Measurements from ENCODE around the gene PRUNE2. TPM values are rescaled to one million over a fixed set of nuclear protein-coding genes. Genes with fewer than 3 reads are reported as not detected.

The PRUNE2 gene
- total RNA-seq, 1 donor from 2014 or later, result 4.3 TPM

- Mint-ChIP-seq H3K9me3 (no peaks in the 10 kb centered on the region), H3K4me3 (no peak overlapping the region), H3K27me3 (ENCODE audit: low read depth) (no peaks in the 10 kb centered on the region), H3K4me1 (peaks cover 6% of the 10 kb centered on the region), H3K36me3 (ENCODE audit: low read depth) (no peaks in the 10 kb centered on the region), H3K27ac (ENCODE audit: unreplicated experiment) (no peak overlapping the region)
- DNase-seq (ENCODE audit: low read depth, low spot score), result no peak
- TF ChIP-seq, protein P1, sequence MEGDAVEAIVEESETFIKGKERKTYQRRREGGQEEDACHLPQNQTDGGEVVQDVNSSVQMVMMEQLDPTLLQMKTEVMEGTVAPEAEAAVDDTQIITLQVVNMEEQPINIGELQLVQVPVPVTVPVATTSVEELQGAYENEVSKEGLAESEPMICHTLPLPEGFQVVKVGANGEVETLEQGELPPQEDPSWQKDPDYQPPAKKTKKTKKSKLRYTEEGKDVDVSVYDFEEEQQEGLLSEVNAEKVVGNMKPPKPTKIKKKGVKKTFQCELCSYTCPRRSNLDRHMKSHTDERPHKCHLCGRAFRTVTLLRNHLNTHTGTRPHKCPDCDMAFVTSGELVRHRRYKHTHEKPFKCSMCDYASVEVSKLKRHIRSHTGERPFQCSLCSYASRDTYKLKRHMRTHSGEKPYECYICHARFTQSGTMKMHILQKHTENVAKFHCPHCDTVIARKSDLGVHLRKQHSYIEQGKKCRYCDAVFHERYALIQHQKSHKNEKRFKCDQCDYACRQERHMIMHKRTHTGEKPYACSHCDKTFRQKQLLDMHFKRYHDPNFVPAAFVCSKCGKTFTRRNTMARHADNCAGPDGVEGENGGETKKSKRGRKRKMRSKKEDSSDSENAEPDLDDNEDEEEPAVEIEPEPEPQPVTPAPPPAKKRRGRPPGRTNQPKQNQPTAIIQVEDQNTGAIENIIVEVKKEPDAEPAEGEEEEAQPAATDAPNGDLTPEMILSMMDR (conservative IDR thresholded peaks at IDR 0.05), result no peak
Measured at GRCh38 chr9:76835571-76836283, 70.2 kb downstream of the PRUNE2 start.

- Mint-ChIP-seq H3K36me3 (ENCODE audit: low read depth) (no peaks in the 10 kb centered on the region), H3K27ac (ENCODE audit: unreplicated experiment) (no peak overlapping the region), H3K4me3 (no peak overlapping the region), H3K4me1 (no peaks in the 10 kb centered on the region), H3K9me3 (peaks cover 2% of the 10 kb centered on the region), H3K27me3 (ENCODE audit: low read depth) (no peaks in the 10 kb centered on the region)
- TF ChIP-seq, protein P1 (conservative IDR thresholded peaks at IDR 0.05), result no peak
- DNase-seq (ENCODE audit: low read depth, low spot score), result no peak
Measured at GRCh38 chr9:76828447-76828846, 77.5 kb downstream of the PRUNE2 start.

GRCh38 chr9:76827296-76828080, 78.4 kb downstream of the PRUNE2 start:
- Mint-ChIP-seq H3K9me3 (peaks cover 2% of the 10 kb centered on the region), H3K4me1 (no peaks in the 10 kb centered on the region), H3K4me3 (no peak overlapping the region), H3K36me3 (ENCODE audit: low read depth) (no peaks in the 10 kb centered on the region), H3K27me3 (ENCODE audit: low read depth) (no peaks in the 10 kb centered on the region), H3K27ac (ENCODE audit: unreplicated experiment) (no peak overlapping the region)
- DNase-seq (ENCODE audit: low read depth, low spot score), result no peak
- TF ChIP-seq, protein P1 (conservative IDR thresholded peaks at IDR 0.05), result no peak

DNA sequence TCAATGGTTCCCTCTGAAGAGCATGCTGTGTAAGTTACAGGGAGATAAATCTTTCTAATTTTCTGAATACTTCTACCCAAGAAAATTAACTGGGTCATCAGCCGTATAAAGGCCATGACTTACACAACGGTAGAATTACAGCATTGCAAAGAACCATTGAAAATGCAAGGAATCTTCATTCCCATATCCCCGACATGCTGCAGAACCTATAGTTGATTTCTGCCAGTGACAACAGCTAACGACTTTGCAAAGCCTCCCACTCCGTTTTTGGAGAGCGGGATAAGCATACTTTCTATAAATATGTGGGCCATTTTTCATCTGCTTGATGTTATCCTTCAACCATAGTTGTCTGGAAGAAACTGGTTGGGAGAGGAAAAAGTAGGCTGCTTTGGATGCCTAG, 85.5 kb downstream of the PRUNE2 start:
- H3K9me3 Mint-ChIP-seq, result no peaks in the 10 kb centered on the region
- TF ChIP-seq, protein P1 (conservative IDR thresholded peaks at IDR 0.05), result no peak
- H3K27me3 Mint-ChIP-seq (ENCODE audit: low read depth), result peaks cover 1% of the 10 kb centered on the region
- H3K4me1 Mint-ChIP-seq, result no peaks in the 10 kb centered on the region
- no peak overlapping the region for H3K27ac Mint-ChIP-seq (ENCODE audit: unreplicated experiment)
- no peaks in the 10 kb centered on the region for H3K36me3 Mint-ChIP-seq (ENCODE audit: low read depth)
- no peak for DNase-seq (ENCODE audit: low read depth, low spot score)
- H3K4me3 Mint-ChIP-seq, result no peak overlapping the region

- Mint-ChIP-seq H3K27me3 (ENCODE audit: low read depth) (peaks cover 2% of the 10 kb centered on the region), H3K36me3 (ENCODE audit: low read depth) (no peaks in the 10 kb centered on the region), H3K9me3 (no peaks in the 10 kb centered on the region), H3K4me1 (no peaks in the 10 kb centered on the region), H3K27ac (ENCODE audit: unreplicated experiment) (no peak overlapping the region), H3K4me3 (no peak overlapping the region)
- TF ChIP-seq, protein P1 (conservative IDR thresholded peaks at IDR 0.05), result no peak
- no peak for DNase-seq (ENCODE audit: low read depth, low spot score)
Measured at GRCh38 chr9:76818271-76818670, 87.6 kb downstream of the PRUNE2 start.

Measured in neural crest cell (in vitro differentiated cells).